IMR-90 (cell line): ENCODE measurements around the gene NSD2.

Experiments used
- BHLHE40 ChIP-seq: fragments of 150-350 bp; IDR thresholded peaks from 2 replicates; pipeline ENCODE4 v1.6.1; 2016; ENCODE audit warnings: mild to moderate bottlenecking, low read depth, low read length
- CTCF ChIP-seq: conservative IDR thresholded peaks from 2 replicates; pipeline ENCODE4 v1.5.1; 2012; ENCODE audit warnings: mild to moderate bottlenecking, low read depth, low read length, improper control_type of control experiment
- MAZ ChIP-seq: IDR thresholded peaks from 2 replicates; pipeline ENCODE4 v1.6.1; 2012; ENCODE audit warnings: low read depth, mild to moderate bottlenecking, low read length, improper control_type of control experiment, moderate library complexity, borderline replicate concordance
- MXI1 ChIP-seq: IDR thresholded peaks from 2 replicates; pipeline ENCODE4 v1.6.1; 2012; ENCODE audit warnings: low read depth, mild to moderate bottlenecking, low read length, moderate library complexity, borderline replicate concordance
- POLR2A ChIP-seq: IDR thresholded peaks from 2 replicates; pipeline ENCODE4 v1.6.1; 2012; ENCODE audit warnings: mild to moderate bottlenecking, low read depth, low read length
- RAD21 ChIP-seq: IDR thresholded peaks from 2 replicates; pipeline ENCODE4 v1.6.1; 2012; ENCODE audit warnings: low read length, improper control_type of control experiment
- RCOR1 ChIP-seq: IDR thresholded peaks from 2 replicates; pipeline ENCODE4 v1.6.1; 2012; ENCODE audit warnings: mild to moderate bottlenecking, low read length, improper control_type of control experiment; ENCODE audit not compliant: insufficient replicate concordance
- RFX5 ChIP-seq: IDR thresholded peaks from 2 replicates; pipeline ENCODE4 v1.8.0; 2012; ENCODE audit warnings: low read depth, mild to moderate bottlenecking, low read length, moderate library complexity
- SMC3 ChIP-seq: fragments of 150-350 bp; IDR thresholded peaks from 2 replicates; pipeline ENCODE4 v1.6.1; 2016; ENCODE audit warnings: low read depth, mild to moderate bottlenecking, antibody characterized with exemption, low read length, moderate library complexity

- TF ChIP-seq SMC3 (no peak), MAZ (no peak), CTCF (no peak), RAD21 (no peak), RFX5 (no peak), POLR2A (no peak), MXI1 (no peak), BHLHE40 (no peak), RCOR1 (no peak)
Observed at GRCh38 chr4:2015008-2015407, 143.8 kb downstream of the NSD2 start.
